SH-SY5Y (cell line): ENCODE data around the gene EDC3.

ENCODE experiments used
- GATA2 ChIP-seq: IDR thresholded peaks from 2 replicates; pipeline ENCODE4 v1.6.1; 2011; ENCODE audit warnings: mild to moderate bottlenecking, low read depth, low read length
- GATA3 ChIP-seq: IDR thresholded peaks from 2 replicates; pipeline ENCODE4 v1.6.1; 2011; ENCODE audit warnings: low read depth, mild to moderate bottlenecking, low read length, moderate library complexity

- TF ChIP-seq GATA2 (no peak), GATA3 (no peak)
Measured at GRCh38 chr15:74620636-74621545, 74.9 kb downstream of the EDC3 start.
